Astrocyte of the spinal cord (primary cell): Measurements from ENCODE around the gene ARMS2.
A peak's percentile ranks its signal among the peaks of the same experiment; 100 is the strongest.

ENCODE experiments used
- DNase-seq: peaks from one replicate; pipeline ENCODE4 v3.0.0; 2011; ENCODE audit warnings: low read depth, low spot score
- H3K4me3 ChIP-seq: 2 replicates; pipeline ENCODE4 v1.5.1; 2011; ENCODE audit warnings: low read depth, mild to moderate bottlenecking, low read length, moderate library complexity
- CTCF ChIP-seq: IDR thresholded peaks from 2 replicates; pipeline ENCODE4 v1.5.1; 2012; ENCODE audit warnings: low read depth, mild to moderate bottlenecking, low read length, inconsistent platforms
- in situ Hi-C: cut with HindIII; loops from 2 replicates; pipeline ENCODE4 v1.10.0; 2017; ENCODE audit warnings: low sequenced_read_pairs

Gene ARMS2

GRCh38 chr10:122500726-122501125 lies 46.3 kb downstream of the ARMS2 start:
- no peak for DNase-seq
- in situ Hi-C loops: no loop called here
- no peak for TF ChIP-seq CTCF
- H3K4me3 ChIP-seq: no peak overlapping the region

GRCh38 chr10:122503012-122503411 lies 48.6 kb downstream of the ARMS2 start:
- peak; percentile 30 for DNase-seq
- in situ Hi-C loops: no loop called here
- no peak for TF ChIP-seq CTCF
- no peak overlapping the region for H3K4me3 ChIP-seq

GRCh38 chr10:122503886-122504609 lies 49.6 kb downstream of the ARMS2 start:
- DNase-seq: no peak
- in situ Hi-C loops: no loop called here

GRCh38 chr10:122504610-122504950 lies 50.1 kb downstream of the ARMS2 start:
- TF ChIP-seq CTCF: no peak
- no peak overlapping the region for H3K4me3 ChIP-seq
- peak; percentile 96 for DNase-seq
- in situ Hi-C loops: no loop called here

More at GRCh38 chr10:122503886-122504609, 49.6 kb downstream of the ARMS2 start:
- no peak for TF ChIP-seq CTCF
- H3K4me3 ChIP-seq: no peak overlapping the region

- in situ Hi-C loops: no loop called here
- TF ChIP-seq CTCF: no peak
- H3K4me3 ChIP-seq: no peak overlapping the region
- no peak for DNase-seq
Measured at GRCh38 chr10:122505011-122505410, 50.6 kb downstream of the ARMS2 start.

- no peak for DNase-seq
- in situ Hi-C loops: no loop called here
Measured at GRCh38 chr10:122505885-122506645, 51.6 kb downstream of the ARMS2 start.

More at GRCh38 chr10:122505885-122506645, 51.6 kb downstream of the ARMS2 start:
- TF ChIP-seq CTCF: no peak
- no peak overlapping the region for H3K4me3 ChIP-seq
